Ishikawa (cell line): Measurements from ENCODE around the gene BIN1.

Experiments
- CEBPB ChIP-seq: IDR thresholded peaks from 2 replicates; pipeline ENCODE4 v1.6.1; 2012
- CREB1 ChIP-seq: IDR thresholded peaks from 2 replicates; pipeline ENCODE4 v1.6.1; 2012; ENCODE audit warnings: low read depth
- EGR1 ChIP-seq: IDR thresholded peaks from 2 replicates; pipeline ENCODE4 v1.6.1; 2012
- EP300 ChIP-seq: IDR thresholded peaks from 2 replicates; pipeline ENCODE4 v1.6.1; 2012; ENCODE audit warnings: borderline replicate concordance
- FOXM1 ChIP-seq: IDR thresholded peaks from 2 replicates; pipeline ENCODE4 v1.6.1; 2012; ENCODE audit warnings: low read depth, borderline replicate concordance
- MAX ChIP-seq: IDR thresholded peaks from 2 replicates; pipeline ENCODE4 v1.6.1; 2012
- NFIC ChIP-seq: IDR thresholded peaks from 2 replicates; pipeline ENCODE4 v1.6.1; 2012
- RAD21 ChIP-seq: IDR thresholded peaks from 2 replicates; pipeline ENCODE4 v1.6.1; 2012; ENCODE audit warnings: low read depth
- TAF1 ChIP-seq: IDR thresholded peaks from 2 replicates; pipeline ENCODE4 v1.6.1; 2012; ENCODE audit warnings: low read depth, mild to moderate bottlenecking
- TCF12 ChIP-seq: IDR thresholded peaks from 2 replicates; pipeline ENCODE4 v1.6.1; 2012; ENCODE audit warnings: low read depth
- TEAD4 ChIP-seq: IDR thresholded peaks from 2 replicates; pipeline ENCODE4 v1.6.1; 2012
- USF1 ChIP-seq: IDR thresholded peaks from 2 replicates; pipeline ENCODE4 v1.6.1; 2012
- YY1 ChIP-seq: IDR thresholded peaks from 2 replicates; pipeline ENCODE4 v1.6.1; 2012; ENCODE audit warnings: low read depth
- ZBTB7A ChIP-seq: IDR thresholded peaks from 2 replicates; pipeline ENCODE4 v1.6.1; 2012; ENCODE audit warnings: low read depth
- TF ChIP-seq, protein P1 (sequence below): IDR thresholded peaks from 2 replicates; pipeline ENCODE4 v1.6.1; 2012; ENCODE audit warnings: low read depth, mild to moderate bottlenecking

Gene BIN1

GRCh38 chr2:127102521-127103242 lies 4.3 kb downstream of the BIN1 start:
- TF ChIP-seq TCF12 (no peak), EGR1 (no peak), FOXM1 (no peak), EP300 (no peak), TAF1 (no peak), RAD21 (no peak), USF1 (no peak), MAX (no peak), TEAD4 (no peak), CREB1 (no peak), YY1 (no peak)
- TF ChIP-seq, protein P1, sequence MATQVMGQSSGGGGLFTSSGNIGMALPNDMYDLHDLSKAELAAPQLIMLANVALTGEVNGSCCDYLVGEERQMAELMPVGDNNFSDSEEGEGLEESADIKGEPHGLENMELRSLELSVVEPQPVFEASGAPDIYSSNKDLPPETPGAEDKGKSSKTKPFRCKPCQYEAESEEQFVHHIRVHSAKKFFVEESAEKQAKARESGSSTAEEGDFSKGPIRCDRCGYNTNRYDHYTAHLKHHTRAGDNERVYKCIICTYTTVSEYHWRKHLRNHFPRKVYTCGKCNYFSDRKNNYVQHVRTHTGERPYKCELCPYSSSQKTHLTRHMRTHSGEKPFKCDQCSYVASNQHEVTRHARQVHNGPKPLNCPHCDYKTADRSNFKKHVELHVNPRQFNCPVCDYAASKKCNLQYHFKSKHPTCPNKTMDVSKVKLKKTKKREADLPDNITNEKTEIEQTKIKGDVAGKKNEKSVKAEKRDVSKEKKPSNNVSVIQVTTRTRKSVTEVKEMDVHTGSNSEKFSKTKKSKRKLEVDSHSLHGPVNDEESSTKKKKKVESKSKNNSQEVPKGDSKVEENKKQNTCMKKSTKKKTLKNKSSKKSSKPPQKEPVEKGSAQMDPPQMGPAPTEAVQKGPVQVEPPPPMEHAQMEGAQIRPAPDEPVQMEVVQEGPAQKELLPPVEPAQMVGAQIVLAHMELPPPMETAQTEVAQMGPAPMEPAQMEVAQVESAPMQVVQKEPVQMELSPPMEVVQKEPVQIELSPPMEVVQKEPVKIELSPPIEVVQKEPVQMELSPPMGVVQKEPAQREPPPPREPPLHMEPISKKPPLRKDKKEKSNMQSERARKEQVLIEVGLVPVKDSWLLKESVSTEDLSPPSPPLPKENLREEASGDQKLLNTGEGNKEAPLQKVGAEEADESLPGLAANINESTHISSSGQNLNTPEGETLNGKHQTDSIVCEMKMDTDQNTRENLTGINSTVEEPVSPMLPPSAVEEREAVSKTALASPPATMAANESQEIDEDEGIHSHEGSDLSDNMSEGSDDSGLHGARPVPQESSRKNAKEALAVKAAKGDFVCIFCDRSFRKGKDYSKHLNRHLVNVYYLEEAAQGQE, result no peak

DNA sequence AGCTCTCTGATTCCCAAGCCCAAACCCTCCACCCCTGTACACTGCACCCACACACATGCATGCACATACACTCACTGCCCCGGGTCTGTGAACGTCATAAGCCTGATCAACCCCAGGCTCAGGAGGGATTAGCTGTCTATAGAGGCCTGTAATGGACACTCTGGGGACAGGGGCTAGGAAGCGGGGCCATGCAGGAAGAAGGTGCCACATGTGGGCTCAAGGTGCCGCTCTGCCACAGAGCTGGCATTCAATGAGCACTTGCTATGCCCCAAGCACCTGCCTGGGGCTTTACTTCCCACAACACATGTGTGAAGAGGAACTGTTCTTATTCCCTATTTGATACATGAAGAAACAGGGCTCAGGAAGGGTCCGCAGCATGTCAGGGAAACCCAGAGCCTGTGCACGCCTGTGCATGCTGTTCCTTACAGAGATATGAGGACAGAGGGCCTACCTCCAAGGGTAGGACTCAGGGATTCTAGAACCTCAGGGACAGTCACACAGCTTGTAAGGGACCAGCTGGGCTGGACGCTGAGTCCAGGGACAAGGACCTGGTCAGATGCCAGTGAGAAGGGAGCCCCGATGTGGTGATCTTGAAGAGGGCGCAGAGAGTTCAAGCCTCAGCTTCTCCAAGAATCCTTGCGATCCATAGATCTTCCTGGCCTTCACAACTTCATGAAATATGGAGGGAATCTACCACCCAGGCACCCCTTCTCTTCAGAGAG lies 5.0 kb downstream of the BIN1 start:
- TF ChIP-seq RAD21, result no peak
- no peak for TF ChIP-seq NFIC

- TF ChIP-seq TAF1 (no peak), RAD21 (no peak)
These were observed 5.8 kb downstream of the BIN1 start for GRCh38 chr2:127101048-127101611.

- TF ChIP-seq FOXM1, result no peak
- no peak for TF ChIP-seq TCF12
- no peak for TF ChIP-seq EGR1
- TF ChIP-seq CEBPB, result no peak
- TF ChIP-seq NFIC, result no peak
- no peak for TF ChIP-seq USF1
These were observed 6.5 kb downstream of the BIN1 start for GRCh38 chr2:127100251-127101047.

DNA sequence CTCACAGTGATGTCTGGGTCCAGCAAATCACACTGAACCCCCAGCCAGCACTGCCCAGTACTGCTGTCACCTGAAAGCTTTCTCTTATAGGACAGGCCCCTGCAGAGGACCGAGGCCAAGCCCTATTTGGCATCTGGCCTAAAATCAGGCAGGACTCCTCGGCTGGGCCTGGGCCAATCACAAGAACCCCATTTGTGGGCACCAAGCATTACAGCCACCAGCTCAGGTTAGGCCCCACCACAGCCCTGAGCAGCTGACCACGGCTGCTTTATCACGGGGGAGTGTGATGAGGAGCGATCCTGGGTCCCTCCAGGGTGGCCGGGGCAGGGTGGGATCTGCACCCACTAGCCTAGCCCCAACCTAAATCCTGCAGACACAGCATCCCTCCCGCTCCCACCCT lies 8.2 kb downstream of the BIN1 start:
- no peak for TF ChIP-seq TAF1
- no peak for TF ChIP-seq EP300
- TF ChIP-seq CREB1, result no peak
- TF ChIP-seq NFIC, result no peak
- no peak for TF ChIP-seq TEAD4
- TF ChIP-seq CEBPB, result no peak
- TF ChIP-seq, protein P1, result no peak
- no peak for TF ChIP-seq ZBTB7A
- no peak for TF ChIP-seq EGR1
- no peak for TF ChIP-seq TCF12
- TF ChIP-seq YY1, result no peak
- no peak for TF ChIP-seq FOXM1
- no peak for TF ChIP-seq USF1
- no peak for TF ChIP-seq RAD21
- no peak for TF ChIP-seq MAX
